ENCODE data around the gene TCOF1. TPM values are rescaled to one million over a fixed set of nuclear protein-coding genes. Genes with fewer than 3 reads are reported as not detected.

Gene TCOF1
- total and polyA plus RNA-seq, 2 experiments from 2014 or later: 86.8 to 165 TPM

- Histone ChIP-seq H3F3A (replicated peaks; ENCODE audit: low read depth) (peaks cover 46% of the 10 kb centered on the region), H3K4me1 (ENCODE audit: insufficient read depth) (peaks cover 9% of the 10 kb centered on the region), H2AFZ (no peak overlapping the region), H3K9me2 (ENCODE audit: insufficient read depth) (no peaks in the 10 kb centered on the region), H3K27me3 (ENCODE audit: insufficient read depth) (no peaks in the 10 kb centered on the region), H3K36me3 (ENCODE audit: insufficient read depth) (peaks cover 26% of the 10 kb centered on the region), H3K27ac (ENCODE audit: low read depth) (peak overlapping the region; percentile 96), H3K79me2 (replicated peaks; ENCODE audit: insufficient read depth) (peaks cover 3% of the 10 kb centered on the region), H3K4me2 (no peak overlapping the region), H3K4me3 (no peak overlapping the region), H4K20me1 (replicated peaks; ENCODE audit: insufficient read depth) (peaks cover 27% of the 10 kb centered on the region)
- peak; percentile 56 for DNase-seq (ENCODE audit: low spot score)
- H3K4me1 Mint-ChIP-seq: peaks cover 30% of the 10 kb centered on the region
- peaks cover 29% of the 10 kb centered on the region for H3K27me3 Mint-ChIP-seq (ENCODE audit: insufficient read depth, low read depth, poor library complexity)
- peaks cover 33% of the 10 kb centered on the region for H3K36me3 Mint-ChIP-seq (ENCODE audit: low read depth)
- peak overlapping the region; percentile 84 for H3K27ac Mint-ChIP-seq
- TF ChIP-seq STAT1 (IDR thresholded peaks at IDR 0.05; ENCODE audit: unreplicated experiment): no peak
- TF ChIP-seq CREB1 (CRISPR knock-in tag; IDR thresholded peaks at IDR 0.05; ENCODE audit: low read depth): no peak
- TF ChIP-seq ETS1 (IDR thresholded peaks at IDR 0.05): no peak
- no peak for TF ChIP-seq CTCF (conservative IDR thresholded peaks at IDR 0.05; ENCODE audit: low read depth in 2 of 2)
- TF ChIP-seq ZNF114 (CRISPR knock-in tag; IDR thresholded peaks at IDR 0.05): no peak
- no peak for TF ChIP-seq POLR2AphosphoS5 (IDR thresholded peaks at IDR 0.05; ENCODE audit: low read depth)
- TF ChIP-seq, protein P1, sequence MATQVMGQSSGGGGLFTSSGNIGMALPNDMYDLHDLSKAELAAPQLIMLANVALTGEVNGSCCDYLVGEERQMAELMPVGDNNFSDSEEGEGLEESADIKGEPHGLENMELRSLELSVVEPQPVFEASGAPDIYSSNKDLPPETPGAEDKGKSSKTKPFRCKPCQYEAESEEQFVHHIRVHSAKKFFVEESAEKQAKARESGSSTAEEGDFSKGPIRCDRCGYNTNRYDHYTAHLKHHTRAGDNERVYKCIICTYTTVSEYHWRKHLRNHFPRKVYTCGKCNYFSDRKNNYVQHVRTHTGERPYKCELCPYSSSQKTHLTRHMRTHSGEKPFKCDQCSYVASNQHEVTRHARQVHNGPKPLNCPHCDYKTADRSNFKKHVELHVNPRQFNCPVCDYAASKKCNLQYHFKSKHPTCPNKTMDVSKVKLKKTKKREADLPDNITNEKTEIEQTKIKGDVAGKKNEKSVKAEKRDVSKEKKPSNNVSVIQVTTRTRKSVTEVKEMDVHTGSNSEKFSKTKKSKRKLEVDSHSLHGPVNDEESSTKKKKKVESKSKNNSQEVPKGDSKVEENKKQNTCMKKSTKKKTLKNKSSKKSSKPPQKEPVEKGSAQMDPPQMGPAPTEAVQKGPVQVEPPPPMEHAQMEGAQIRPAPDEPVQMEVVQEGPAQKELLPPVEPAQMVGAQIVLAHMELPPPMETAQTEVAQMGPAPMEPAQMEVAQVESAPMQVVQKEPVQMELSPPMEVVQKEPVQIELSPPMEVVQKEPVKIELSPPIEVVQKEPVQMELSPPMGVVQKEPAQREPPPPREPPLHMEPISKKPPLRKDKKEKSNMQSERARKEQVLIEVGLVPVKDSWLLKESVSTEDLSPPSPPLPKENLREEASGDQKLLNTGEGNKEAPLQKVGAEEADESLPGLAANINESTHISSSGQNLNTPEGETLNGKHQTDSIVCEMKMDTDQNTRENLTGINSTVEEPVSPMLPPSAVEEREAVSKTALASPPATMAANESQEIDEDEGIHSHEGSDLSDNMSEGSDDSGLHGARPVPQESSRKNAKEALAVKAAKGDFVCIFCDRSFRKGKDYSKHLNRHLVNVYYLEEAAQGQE (IDR thresholded peaks at IDR 0.05; ENCODE audit: unreplicated experiment): no peak
- no peak for TF ChIP-seq ZNF331 (CRISPR knock-in tag; IDR thresholded peaks at IDR 0.05; ENCODE audit: low read depth)
- TF ChIP-seq, protein P2, sequence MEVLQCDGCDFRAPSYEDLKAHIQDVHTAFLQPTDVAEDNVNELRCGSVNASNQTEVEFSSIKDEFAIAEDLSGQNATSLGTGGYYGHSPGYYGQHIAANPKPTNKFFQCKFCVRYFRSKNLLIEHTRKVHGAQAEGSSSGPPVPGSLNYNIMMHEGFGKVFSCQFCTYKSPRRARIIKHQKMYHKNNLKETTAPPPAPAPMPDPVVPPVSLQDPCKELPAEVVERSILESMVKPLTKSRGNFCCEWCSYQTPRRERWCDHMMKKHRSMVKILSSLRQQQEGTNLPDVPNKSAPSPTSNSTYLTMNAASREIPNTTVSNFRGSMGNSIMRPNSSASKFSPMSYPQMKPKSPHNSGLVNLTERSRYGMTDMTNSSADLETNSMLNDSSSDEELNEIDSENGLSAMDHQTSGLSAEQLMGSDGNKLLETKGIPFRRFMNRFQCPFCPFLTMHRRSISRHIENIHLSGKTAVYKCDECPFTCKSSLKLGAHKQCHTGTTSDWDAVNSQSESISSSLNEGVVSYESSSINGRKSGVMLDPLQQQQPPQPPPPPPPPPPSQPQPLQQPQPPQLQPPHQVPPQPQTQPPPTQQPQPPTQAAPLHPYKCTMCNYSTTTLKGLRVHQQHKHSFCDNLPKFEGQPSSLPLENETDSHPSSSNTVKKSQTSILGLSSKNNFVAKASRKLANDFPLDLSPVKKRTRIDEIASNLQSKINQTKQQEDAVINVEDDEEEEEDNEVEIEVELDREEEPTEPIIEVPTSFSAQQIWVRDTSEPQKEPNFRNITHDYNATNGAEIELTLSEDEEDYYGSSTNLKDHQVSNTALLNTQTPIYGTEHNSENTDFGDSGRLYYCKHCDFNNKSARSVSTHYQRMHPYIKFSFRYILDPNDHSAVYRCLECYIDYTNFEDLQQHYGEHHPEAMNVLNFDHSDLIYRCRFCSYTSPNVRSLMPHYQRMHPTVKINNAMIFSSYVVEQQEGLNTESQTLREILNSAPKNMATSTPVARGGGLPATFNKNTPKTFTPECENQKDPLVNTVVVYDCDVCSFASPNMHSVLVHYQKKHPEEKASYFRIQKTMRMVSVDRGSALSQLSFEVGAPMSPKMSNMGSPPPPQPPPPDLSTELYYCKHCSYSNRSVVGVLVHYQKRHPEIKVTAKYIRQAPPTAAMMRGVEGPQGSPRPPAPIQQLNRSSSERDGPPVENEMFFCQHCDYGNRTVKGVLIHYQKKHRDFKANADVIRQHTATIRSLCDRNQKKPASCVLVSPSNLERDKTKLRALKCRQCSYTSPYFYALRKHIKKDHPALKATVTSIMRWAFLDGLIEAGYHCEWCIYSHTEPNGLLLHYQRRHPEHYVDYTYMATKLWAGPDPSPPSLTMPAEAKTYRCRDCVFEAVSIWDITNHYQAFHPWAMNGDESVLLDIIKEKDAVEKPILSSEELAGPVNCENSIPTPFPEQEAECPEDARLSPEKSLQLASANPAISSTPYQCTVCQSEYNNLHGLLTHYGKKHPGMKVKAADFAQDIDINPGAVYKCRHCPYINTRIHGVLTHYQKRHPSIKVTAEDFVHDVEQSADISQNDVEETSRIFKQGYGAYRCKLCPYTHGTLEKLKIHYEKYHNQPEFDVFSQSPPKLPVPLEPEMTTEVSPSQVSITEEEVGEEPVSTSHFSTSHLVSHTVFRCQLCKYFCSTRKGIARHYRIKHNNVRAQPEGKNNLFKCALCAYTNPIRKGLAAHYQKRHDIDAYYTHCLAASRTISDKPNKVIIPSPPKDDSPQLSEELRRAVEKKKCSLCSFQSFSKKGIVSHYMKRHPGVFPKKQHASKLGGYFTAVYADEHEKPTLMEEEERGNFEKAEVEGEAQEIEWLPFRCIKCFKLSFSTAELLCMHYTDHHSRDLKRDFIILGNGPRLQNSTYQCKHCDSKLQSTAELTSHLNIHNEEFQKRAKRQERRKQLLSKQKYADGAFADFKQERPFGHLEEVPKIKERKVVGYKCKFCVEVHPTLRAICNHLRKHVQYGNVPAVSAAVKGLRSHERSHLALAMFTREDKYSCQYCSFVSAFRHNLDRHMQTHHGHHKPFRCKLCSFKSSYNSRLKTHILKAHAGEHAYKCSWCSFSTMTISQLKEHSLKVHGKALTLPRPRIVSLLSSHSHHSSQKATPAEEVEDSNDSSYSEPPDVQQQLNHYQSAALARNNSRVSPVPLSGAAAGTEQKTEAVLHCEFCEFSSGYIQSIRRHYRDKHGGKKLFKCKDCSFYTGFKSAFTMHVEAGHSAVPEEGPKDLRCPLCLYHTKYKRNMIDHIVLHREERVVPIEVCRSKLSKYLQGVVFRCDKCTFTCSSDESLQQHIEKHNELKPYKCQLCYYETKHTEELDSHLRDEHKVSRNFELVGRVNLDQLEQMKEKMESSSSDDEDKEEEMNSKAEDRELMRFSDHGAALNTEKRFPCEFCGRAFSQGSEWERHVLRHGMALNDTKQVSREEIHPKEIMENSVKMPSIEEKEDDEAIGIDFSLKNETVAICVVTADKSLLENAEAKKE (CRISPR knock-in tag; IDR thresholded peaks at IDR 0.05): no peak
- TF ChIP-seq JUNB (IDR thresholded peaks at IDR 0.05; ENCODE audit: unreplicated experiment): no peak
- ATAC-seq: peak; percentile 66
- no peaks in the 10 kb centered on the region; the same call in 2 of the 3 replicates for H3K9me3 Mint-ChIP-seq
- H3K4me3 Mint-ChIP-seq: no peak overlapping the region; the same call in 2 of the 3 replicates
Measured at GRCh38 chr5:150440948-150441812, 83.7 kb downstream of the TCOF1 start.

All from GM23338 (cell line).